Measurements from ENCODE around the gene CEP97. TPM values are rescaled to one million over a fixed set of nuclear protein-coding genes. Genes with fewer than 3 reads are reported as not detected.

CEP97 gene
- total RNA-seq, 4 donors from 2014 or later: 5.1 to 39.5 (median 17.0) TPM

DNA sequence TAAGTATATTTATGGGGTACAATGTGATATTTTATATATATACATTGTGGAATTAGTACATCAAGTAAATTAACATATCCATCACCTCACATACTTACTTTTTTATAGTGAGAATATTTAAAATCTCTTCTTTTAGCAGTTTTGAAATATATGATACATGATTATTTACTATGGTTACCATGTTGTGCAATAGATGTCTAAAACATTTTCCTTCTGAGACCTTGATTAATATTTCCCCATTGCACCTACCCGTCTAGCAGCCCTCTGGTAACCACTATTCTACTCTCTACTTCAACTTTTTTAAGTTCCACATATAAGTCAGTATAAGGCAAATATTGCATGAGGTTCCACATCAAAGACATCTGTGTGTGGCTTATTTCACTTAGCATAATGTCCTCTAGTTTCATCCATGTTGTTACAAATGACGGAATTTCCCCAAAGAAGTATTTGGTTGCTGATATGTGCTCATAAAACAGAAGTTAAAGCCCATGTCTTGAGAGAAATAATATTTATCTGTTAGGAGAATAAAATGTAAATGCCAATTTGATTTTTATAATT is 95.3 kb downstream of the CEP97 start:
- no peak for DNase-seq
- intact Hi-C loops (cut with DNase I; ENCODE audit: low total_unique reads): no loop called here
- Histone ChIP-seq H3K27me3 (no peaks in the 10 kb centered on the region), H3K27ac (no peak overlapping the region), H3K4me1 (peaks cover 4 to 6% of the 10 kb centered on the region in 2 donors), H3K4me3 (no peak overlapping the region), H3K36me3 (no peaks in the 10 kb centered on the region), H3K9me3 (no peaks in the 10 kb centered on the region)
- TF ChIP-seq POLR2A (IDR thresholded peaks at IDR 0.05): no peak
- TF ChIP-seq, protein P1, sequence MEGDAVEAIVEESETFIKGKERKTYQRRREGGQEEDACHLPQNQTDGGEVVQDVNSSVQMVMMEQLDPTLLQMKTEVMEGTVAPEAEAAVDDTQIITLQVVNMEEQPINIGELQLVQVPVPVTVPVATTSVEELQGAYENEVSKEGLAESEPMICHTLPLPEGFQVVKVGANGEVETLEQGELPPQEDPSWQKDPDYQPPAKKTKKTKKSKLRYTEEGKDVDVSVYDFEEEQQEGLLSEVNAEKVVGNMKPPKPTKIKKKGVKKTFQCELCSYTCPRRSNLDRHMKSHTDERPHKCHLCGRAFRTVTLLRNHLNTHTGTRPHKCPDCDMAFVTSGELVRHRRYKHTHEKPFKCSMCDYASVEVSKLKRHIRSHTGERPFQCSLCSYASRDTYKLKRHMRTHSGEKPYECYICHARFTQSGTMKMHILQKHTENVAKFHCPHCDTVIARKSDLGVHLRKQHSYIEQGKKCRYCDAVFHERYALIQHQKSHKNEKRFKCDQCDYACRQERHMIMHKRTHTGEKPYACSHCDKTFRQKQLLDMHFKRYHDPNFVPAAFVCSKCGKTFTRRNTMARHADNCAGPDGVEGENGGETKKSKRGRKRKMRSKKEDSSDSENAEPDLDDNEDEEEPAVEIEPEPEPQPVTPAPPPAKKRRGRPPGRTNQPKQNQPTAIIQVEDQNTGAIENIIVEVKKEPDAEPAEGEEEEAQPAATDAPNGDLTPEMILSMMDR (IDR thresholded peaks at IDR 0.05): no peak

Other genes starting within 250 kb of the CEP97 start
- 100 to 1,000 TPM in 1 of 4 donors, 10 to 100 TPM in 3; 28.7 to 101 (median 41.1) TPM for gene SENP7, start 211.4 kb upstream of the CEP97 start, total RNA-seq
- 10 to 100 TPM in 3 of 4 donors, 1 to 10 TPM in 1; 3.1 to 47.8 (median 16.7) TPM for gene TRMT10C, start 162.7 kb upstream of the CEP97 start, total RNA-seq
- gene PCNP, start 150.4 kb upstream of the CEP97 start, total RNA-seq: 100 to 1,000 TPM in 3 of 4 donors, 10 to 100 TPM in 1; 66.6 to 218 (median 203) TPM
- 10 to 100 TPM; 16.1 to 42.0 (median 25.7) TPM for gene ZBTB11, start 47.5 kb upstream of the CEP97 start, total RNA-seq
- 1,000 to 10,000 TPM; 1,386 to 3,757 (median 1,892) TPM for gene RPL24, start 37.9 kb upstream of the CEP97 start, total RNA-seq
- gene NXPE3, start 54.6 kb downstream of the CEP97 start, total RNA-seq: 10 to 100 TPM in 2 of 4 donors, 1 to 10 TPM in 2; 3.1 to 26.0 (median 10.3) TPM
- gene NFKBIZ, start 124.9 kb downstream of the CEP97 start, total RNA-seq: 100 to 1,000 TPM in 1 of 4 donors, 10 to 100 TPM in 3; 10.2 to 119 (median 58.9) TPM

Data from uterus (tissue), 4 donors.